ENCODE measurements around the gene MAP4. TPM values are rescaled to one million over a fixed set of nuclear protein-coding genes. Genes with fewer than 3 reads are reported as not detected.

Gene MAP4
- total and polyA plus RNA-seq, 3 experiments from 2014 or later, result 55.7 to 117 (median 114) TPM

GRCh38 chr3:47865192-47865591 lies 151.0 kb downstream of the MAP4 start:
- no peaks in the 10 kb centered on the region for H3K9me3 ChIP-seq (ENCODE audit: low read length)
- Mint-ChIP-seq H3K9me3 (no peaks in the 10 kb centered on the region), H3K4me3 (no peak overlapping the region), H3K4me1 (no peaks in the 10 kb centered on the region), H3K36me3 (peaks cover 0 to 69% (median 16%) of the 10 kb centered on the region in 3 donors), H3K27me3 (no peaks in the 10 kb centered on the region), H3K27ac (peak overlapping the region in 4 of 8 donors; percentile 18 to 63 (median 50))
- no peak overlapping the region for H3K4me3 ChIP-seq (ENCODE audit: low read length)
- DNase-seq, result no peak
- ChIA-PET CTCF (no interaction called here), POLR2A (no interaction called here)
- no peaks in the 10 kb centered on the region for H3K27me3 ChIP-seq (ENCODE audit: insufficient read depth, low read length, poor library complexity, severe bottlenecking)
- no peak overlapping the region for H3K27ac ChIP-seq (ENCODE audit: low read depth, low read length)
- H3K4me1 ChIP-seq (ENCODE audit: insufficient read depth, low read length), result no peaks in the 10 kb centered on the region
- H3K36me3 ChIP-seq (ENCODE audit: insufficient read depth, low read length), result peaks cover 26% of the 10 kb centered on the region

- no peak overlapping the region for H3K27ac ChIP-seq (ENCODE audit: low read depth, low read length)
- no peak overlapping the region for H3K4me3 ChIP-seq (ENCODE audit: low read length)
- H3K27me3 ChIP-seq (ENCODE audit: insufficient read depth, low read length, poor library complexity, severe bottlenecking), result no peaks in the 10 kb centered on the region
- H3K27ac Mint-ChIP-seq, result no peak overlapping the region
- peak overlapping the region in 1 of 7 donors; percentile 44 for H3K4me3 Mint-ChIP-seq
- CTCF ChIA-PET, result no interaction called here
- no peaks in the 10 kb centered on the region for H3K4me1 Mint-ChIP-seq
- H3K4me1 ChIP-seq (ENCODE audit: insufficient read depth, low read length), result no peaks in the 10 kb centered on the region
- no peak for DNase-seq
- POLR2A ChIA-PET, result no interaction called here
- H3K27me3 Mint-ChIP-seq, result no peaks in the 10 kb centered on the region
- H3K9me3 ChIP-seq (ENCODE audit: low read length), result no peaks in the 10 kb centered on the region
- peaks cover 0 to 63% (median 13%) of the 10 kb centered on the region in 3 donors for H3K36me3 Mint-ChIP-seq
- no peaks in the 10 kb centered on the region for H3K9me3 Mint-ChIP-seq
- H3K36me3 ChIP-seq (ENCODE audit: insufficient read depth, low read length), result peaks cover 16% of the 10 kb centered on the region
Observed at GRCh38 chr3:47863391-47864128, 152.7 kb downstream of the MAP4 start.

DNA sequence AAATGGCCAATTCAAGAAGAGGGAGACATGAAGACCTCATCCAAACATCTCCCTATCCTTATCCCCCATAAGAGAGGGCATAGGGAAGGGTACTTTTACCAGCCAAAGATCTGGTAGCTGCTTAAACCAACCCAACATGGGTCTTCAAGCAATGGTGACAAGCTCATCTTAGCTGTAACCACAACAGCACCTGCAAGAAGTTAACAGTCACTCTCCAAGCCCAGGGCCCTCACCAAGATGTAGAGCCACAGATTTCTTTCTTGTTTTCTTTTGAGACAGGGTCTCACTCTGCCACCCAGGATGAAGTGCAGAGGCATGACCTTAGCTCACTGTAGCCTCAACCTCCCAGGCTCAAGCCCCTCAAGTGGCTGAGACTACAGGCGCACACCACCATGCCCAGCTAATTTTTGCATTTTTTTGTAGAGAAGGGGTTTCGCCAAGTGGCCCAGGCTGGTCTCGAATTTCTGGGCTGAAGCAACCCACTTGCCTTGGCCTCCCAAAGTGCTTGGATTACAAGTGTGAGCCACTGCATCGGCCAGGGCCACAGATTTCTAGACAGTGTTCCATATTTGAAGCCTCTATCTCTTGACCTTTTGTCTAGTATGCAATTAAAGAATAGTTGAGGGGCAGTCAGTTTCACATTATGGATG lies 156.1 kb downstream of the MAP4 start:
- ChIA-PET POLR2A (interaction anchor here (0.8 kb wide), 1 partner anchor 130 kb away, joined by 3 read pairs; no protein-coding TSS in a partner anchor), CTCF (interaction anchor here (1.4 to 1.6 kb wide), 2 partner anchors 19 to 130 kb away, joined by 3 to 4 read pairs; no protein-coding TSS in a partner anchor)
- no peaks in the 10 kb centered on the region for H3K9me3 ChIP-seq (ENCODE audit: low read length)
- no peak for DNase-seq
- H3K4me3 Mint-ChIP-seq, result no peak overlapping the region
- H3K27ac Mint-ChIP-seq, result peak overlapping the region in 4 of 8 donors; percentile 33 to 73 (median 54)
- no peaks in the 10 kb centered on the region for H3K9me3 Mint-ChIP-seq
- no peak overlapping the region for H3K27ac ChIP-seq (ENCODE audit: low read depth, low read length)
- H3K36me3 ChIP-seq (ENCODE audit: insufficient read depth, low read length), result peaks cover 5% of the 10 kb centered on the region
- no peaks in the 10 kb centered on the region for H3K27me3 ChIP-seq (ENCODE audit: insufficient read depth, low read length, poor library complexity, severe bottlenecking)
- H3K36me3 Mint-ChIP-seq, result peaks cover 0 to 62% (median 11%) of the 10 kb centered on the region in 3 donors
- H3K4me1 Mint-ChIP-seq, result no peaks in the 10 kb centered on the region
- no peaks in the 10 kb centered on the region for H3K27me3 Mint-ChIP-seq
- no peaks in the 10 kb centered on the region for H3K4me1 ChIP-seq (ENCODE audit: insufficient read depth, low read length)
- H3K4me3 ChIP-seq (ENCODE audit: low read length), result no peak overlapping the region

DNA sequence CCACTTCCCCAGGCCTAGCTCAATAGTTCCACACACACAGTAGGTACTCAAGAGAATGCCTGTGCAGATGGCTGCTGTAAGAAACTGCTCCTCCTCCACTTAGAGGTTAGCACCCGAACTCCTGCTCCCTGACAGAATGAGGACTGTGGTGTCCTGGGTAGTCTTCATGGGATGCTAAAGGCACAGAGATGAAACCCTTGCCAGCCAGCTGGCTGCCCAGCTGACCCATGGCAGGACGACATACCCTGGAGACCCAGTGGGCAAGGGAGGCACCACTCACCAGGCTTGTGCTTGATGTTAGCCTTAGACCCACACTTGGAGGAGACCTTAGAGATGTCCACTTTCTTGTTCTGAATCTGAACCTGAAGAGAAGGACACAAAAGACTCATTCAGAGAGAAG lies 159.1 kb downstream of the MAP4 start:
- Histone ChIP-seq H3K4me1 (ENCODE audit: insufficient read depth, low read length) (no peaks in the 10 kb centered on the region), H3K36me3 (ENCODE audit: insufficient read depth, low read length) (peaks cover 6% of the 10 kb centered on the region), H3K9me3 (ENCODE audit: low read length) (no peaks in the 10 kb centered on the region), H3K27me3 (ENCODE audit: insufficient read depth, low read length, poor library complexity, severe bottlenecking) (no peaks in the 10 kb centered on the region), H3K27ac (ENCODE audit: low read depth, low read length) (no peak overlapping the region), H3K4me3 (ENCODE audit: low read length) (no peak overlapping the region)
- no peaks in the 10 kb centered on the region for H3K9me3 Mint-ChIP-seq
- no peaks in the 10 kb centered on the region for H3K27me3 Mint-ChIP-seq
- no peak for DNase-seq
- H3K36me3 Mint-ChIP-seq, result peaks cover 0 to 72% (median 13%) of the 10 kb centered on the region in 3 donors
- no peaks in the 10 kb centered on the region for H3K4me1 Mint-ChIP-seq
- ChIA-PET CTCF (interaction anchor here (0.7 kb wide), 1 partner anchor 295 kb away, joined by 3 read pairs; no protein-coding TSS in a partner anchor), POLR2A (no interaction called here)
- no peak overlapping the region for H3K4me3 Mint-ChIP-seq
- H3K27ac Mint-ChIP-seq, result peak overlapping the region in 1 of 8 donors; percentile 51

GRCh38 chr3:47856669-47857068 lies 159.5 kb downstream of the MAP4 start:
- ChIA-PET CTCF (no interaction called here), POLR2A (no interaction called here)
- Histone ChIP-seq H3K4me3 (ENCODE audit: low read length) (no peak overlapping the region), H3K36me3 (ENCODE audit: insufficient read depth, low read length) (peaks cover 6% of the 10 kb centered on the region), H3K4me1 (ENCODE audit: insufficient read depth, low read length) (no peaks in the 10 kb centered on the region), H3K27ac (ENCODE audit: low read depth, low read length) (no peak overlapping the region), H3K27me3 (ENCODE audit: insufficient read depth, low read length, poor library complexity, severe bottlenecking) (no peaks in the 10 kb centered on the region), H3K9me3 (ENCODE audit: low read length) (no peaks in the 10 kb centered on the region)
- Mint-ChIP-seq H3K9me3 (no peaks in the 10 kb centered on the region), H3K36me3 (peaks cover 0 to 77% (median 13%) of the 10 kb centered on the region in 3 donors), H3K4me1 (no peaks in the 10 kb centered on the region), H3K27ac (no peak overlapping the region), H3K27me3 (no peaks in the 10 kb centered on the region), H3K4me3 (no peak overlapping the region)
- DNase-seq, result no peak

DNA sequence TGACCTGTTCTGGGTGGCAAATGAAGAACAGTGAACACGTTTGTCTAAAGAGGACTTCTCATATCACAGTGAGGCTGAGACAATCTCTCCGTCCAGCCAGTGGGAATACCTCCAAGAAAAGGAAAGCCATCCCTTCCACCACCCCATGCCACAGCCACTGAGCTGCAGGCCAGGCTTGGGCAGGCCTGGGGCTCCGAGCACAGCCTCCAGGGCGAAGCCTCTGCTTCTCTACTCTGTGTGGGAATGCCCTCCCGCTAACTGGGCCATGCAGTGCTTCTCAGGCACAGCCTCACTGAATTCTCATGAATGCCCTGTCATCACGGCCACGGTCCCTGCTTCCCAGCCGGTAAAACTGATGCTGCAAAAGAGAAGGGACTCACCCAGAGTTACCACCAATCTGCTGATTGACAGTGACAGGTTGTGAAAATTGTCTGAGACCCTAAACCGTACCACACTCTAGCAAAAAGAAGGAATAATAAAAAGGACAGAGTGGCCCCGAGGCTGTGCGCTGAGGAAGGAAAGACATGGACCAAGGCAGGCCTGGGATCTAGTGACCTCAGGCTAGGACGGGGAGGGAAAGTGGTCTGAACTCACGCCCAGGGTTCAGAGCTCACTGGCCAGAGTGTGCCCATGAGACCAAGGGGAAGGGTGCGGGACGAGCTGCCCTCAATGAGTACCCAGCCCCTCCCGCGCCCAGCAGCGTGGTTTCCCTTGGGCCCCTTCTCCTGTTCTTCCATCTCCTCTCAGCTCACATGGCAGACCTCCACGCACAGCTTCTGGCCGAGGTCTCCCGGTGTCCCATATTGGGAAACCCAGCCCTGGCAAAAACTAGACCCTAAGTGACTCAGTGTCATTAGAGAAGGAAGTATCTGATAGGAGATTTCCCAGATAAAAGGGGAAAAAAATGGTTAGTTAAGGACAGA lies 160.5 kb downstream of the MAP4 start:
- H3K4me3 Mint-ChIP-seq, result no peak overlapping the region
- H3K27ac Mint-ChIP-seq, result peak overlapping the region in 3 of 8 donors; percentile 58 to 64 (median 61)
- H3K36me3 Mint-ChIP-seq, result peaks cover 0 to 83% (median 13%) of the 10 kb centered on the region in 3 donors

GRCh38 chr3:47854720-47855455 lies 161.3 kb downstream of the MAP4 start:
- Mint-ChIP-seq H3K36me3 (peaks cover 0 to 84% (median 12%) of the 10 kb centered on the region in 3 donors), H3K27ac (peak overlapping the region in 2 of 8 donors; percentile 17 to 32), H3K4me1 (no peaks in the 10 kb centered on the region), H3K27me3 (no peaks in the 10 kb centered on the region), H3K9me3 (no peaks in the 10 kb centered on the region), H3K4me3 (no peak overlapping the region)
- no peak overlapping the region for H3K4me3 ChIP-seq (ENCODE audit: low read length)
- H3K27ac ChIP-seq (ENCODE audit: low read depth, low read length), result no peak overlapping the region
- H3K27me3 ChIP-seq (ENCODE audit: insufficient read depth, low read length, poor library complexity, severe bottlenecking), result no peaks in the 10 kb centered on the region
- H3K9me3 ChIP-seq (ENCODE audit: low read length), result no peaks in the 10 kb centered on the region
- CTCF ChIA-PET, result no interaction called here
- no peaks in the 10 kb centered on the region for H3K4me1 ChIP-seq (ENCODE audit: insufficient read depth, low read length)
- no peak for DNase-seq
- peaks cover 6% of the 10 kb centered on the region for H3K36me3 ChIP-seq (ENCODE audit: insufficient read depth, low read length)
- POLR2A ChIA-PET, result no interaction called here

More for the DNA sequence above, 160.5 kb downstream of the MAP4 start:
- no peak overlapping the region for H3K4me3 ChIP-seq (ENCODE audit: low read length)
- no peak for DNase-seq
- no peaks in the 10 kb centered on the region for H3K9me3 ChIP-seq (ENCODE audit: low read length)
- no peaks in the 10 kb centered on the region for H3K27me3 ChIP-seq (ENCODE audit: insufficient read depth, low read length, poor library complexity, severe bottlenecking)
- H3K27ac ChIP-seq (ENCODE audit: low read depth, low read length), result no peak overlapping the region
- ChIA-PET POLR2A (interaction anchor here (0.6 kb wide), 1 partner anchor 10 kb away, joined by 6 read pairs; no protein-coding TSS in a partner anchor), CTCF (no interaction called here)
- no peaks in the 10 kb centered on the region for H3K4me1 ChIP-seq (ENCODE audit: insufficient read depth, low read length)
- no peaks in the 10 kb centered on the region for H3K27me3 Mint-ChIP-seq
- peaks cover 6% of the 10 kb centered on the region for H3K36me3 ChIP-seq (ENCODE audit: insufficient read depth, low read length)
- H3K4me1 Mint-ChIP-seq, result no peaks in the 10 kb centered on the region
- H3K9me3 Mint-ChIP-seq, result no peaks in the 10 kb centered on the region

All from CD8-positive, alpha-beta memory T cell (primary cell).